Cerebellar nuclear complex (tissue), 1 donor: ENCODE results near the gene TBC1D5.

ENCODE experiments used
- DNase-seq, 2 experiments: peaks; one replicate each; lab custom pipeline; 2025; lab: John Stamatoyannopoulos, UW

The TBC1D5 gene

DNA sequence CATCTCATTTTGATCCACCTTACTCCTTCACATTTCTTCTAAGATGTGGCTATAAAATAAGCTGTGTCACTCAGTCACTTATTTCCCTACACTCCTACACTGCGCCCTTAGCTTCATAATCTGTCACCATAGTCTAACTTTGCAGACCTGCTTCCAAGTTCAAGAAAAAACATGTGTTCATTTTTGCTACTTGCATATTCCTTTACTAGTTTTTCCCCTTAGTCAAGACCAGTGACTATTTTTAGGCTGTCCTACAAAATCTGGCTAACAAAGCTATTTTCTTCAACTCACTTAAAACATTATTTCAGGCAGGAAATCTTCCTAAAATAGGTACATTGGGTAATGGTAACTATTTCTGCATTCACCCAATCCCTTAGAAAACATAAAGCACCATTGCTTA, 272.5 kb downstream of the TBC1D5 start:
- DNase-seq, result no peak

DNA sequence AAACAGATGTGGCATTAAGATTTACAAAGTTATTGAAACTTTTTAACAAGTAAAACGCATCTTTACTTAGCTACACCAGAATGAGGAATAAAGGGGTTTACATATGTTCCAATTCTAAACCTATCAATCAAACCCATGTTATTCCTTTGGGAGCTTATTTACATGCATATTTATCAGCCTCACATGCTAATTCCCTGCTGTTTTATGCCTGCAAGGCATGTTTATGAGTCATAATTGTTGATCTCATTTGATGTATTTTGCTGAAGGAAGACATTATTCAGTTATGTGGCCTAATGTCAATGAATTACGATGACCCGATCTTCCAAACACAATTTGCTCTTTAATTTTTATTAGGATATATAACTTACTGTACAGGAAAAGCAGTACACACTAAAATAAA, 272.9 kb downstream of the TBC1D5 start:
- no peak for DNase-seq

DNA sequence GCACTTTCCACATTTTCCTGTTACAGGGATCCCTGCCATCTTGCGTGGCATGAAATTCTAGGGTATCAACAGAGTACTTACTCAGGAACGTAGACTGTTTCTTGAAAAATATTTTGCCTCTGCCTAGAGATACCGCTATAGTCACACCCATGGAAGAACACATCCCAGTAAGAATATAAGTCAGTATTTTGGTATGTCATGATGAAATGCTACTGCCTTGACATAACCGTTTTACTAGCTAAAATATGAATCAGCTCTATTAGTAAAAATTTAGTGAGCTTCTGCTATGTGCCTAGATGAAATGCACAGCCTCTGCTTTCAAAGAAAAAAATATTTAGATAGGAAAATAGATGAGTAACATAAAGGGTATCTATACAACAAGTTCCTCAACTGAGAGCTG, 276.4 kb downstream of the TBC1D5 start:
- no peak for DNase-seq

DNA sequence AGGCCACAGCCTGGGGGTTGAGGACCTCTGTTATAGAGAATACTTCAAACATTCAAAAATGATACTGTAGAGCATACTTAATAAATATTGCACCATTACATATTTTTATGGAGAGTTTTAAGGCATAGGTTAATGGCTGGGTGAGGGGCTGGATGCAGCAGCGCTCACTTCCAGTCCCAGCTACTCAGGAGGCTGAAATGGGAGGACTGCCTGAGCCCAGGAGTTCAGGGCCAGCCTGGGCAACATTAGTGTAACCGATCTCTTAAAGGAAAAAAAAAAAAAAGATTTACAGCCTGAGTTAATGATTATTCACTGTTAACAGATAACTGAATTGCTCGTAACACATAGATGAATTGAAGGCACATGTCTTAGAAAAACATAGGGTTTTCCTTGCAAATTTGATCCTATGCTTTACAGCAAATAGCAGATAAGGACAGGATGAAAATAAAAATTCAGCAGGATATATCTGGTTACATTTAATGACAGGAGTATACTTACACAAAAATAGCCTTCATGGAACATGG, 282.9 kb downstream of the TBC1D5 start:
- DNase-seq, result no peak

- no peak for DNase-seq
Observed at GRCh38 chr3:17456650-17457049, 285.8 kb downstream of the TBC1D5 start.

- no peak for DNase-seq
Observed at GRCh38 chr3:17456046-17456445, 286.4 kb downstream of the TBC1D5 start.

DNA sequence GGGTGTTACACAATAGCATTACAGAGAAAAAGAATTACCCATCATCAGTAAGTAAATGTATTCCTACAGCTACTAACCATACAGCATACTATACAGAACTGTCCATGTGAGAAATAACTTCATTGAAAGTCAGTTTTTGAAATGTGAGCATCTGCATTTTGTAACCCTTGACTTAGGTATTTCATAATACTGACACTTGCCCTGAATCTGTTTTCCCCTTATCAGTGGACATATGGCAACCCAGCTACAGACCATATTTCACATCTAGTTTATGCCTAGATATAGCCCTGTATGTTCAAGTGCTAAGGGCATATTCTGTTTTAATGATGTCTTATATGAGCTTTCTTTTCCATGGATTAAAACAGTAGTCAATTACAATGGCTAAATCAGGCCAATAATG, 297.6 kb downstream of the TBC1D5 start:
- DNase-seq, result no peak

DNA sequence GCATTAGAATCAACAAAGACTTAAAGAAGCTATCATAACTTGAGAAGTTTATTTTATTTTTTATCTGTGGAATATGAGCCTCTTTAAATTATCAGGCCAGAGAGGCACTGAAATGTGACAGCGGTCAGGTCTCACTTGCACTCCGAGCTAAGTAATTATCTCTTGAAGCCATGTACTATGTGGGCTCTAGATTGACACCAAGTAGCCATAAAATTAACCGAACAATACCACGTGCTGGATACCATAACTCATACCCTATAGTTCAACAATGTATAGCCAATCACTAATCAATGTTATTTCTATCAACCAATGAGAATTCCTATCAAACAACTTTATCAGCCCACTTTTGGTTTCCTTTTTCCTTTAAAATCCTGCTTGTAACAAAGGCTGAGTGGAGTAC, 299.3 kb downstream of the TBC1D5 start:
- no peak for DNase-seq

DNA sequence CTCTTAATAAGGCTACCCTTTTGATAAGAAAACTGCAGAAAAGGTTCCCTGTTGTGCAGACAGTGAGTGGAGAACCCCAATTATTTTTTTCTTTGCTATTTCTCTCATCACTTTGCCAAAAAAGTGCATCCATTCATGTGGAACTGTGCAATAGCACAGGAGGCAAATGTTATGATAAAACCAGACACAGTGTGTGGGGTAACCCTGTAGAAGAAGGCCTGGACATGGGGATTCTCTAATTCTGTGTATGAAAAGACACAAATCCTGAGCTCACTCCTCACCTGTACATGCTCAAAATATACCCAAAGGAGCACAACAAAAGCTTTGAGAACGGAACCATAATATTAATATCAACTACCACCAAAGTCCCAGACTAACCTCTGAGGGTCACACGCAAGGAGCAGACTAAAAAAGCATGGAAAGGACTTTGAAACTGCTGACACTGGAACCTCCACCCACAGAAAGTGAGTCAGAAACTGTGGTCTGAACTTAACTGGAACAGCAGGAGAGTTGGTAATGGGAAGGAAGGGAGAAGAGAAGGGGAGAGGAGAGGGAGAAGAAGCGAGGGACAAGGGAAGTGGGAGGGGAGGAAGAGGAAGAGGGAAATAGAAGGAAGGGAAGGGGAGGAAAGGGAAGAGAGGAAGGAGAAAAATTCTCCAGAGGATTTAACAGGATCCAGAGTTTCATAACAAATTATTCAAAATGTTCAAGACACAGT, 299.9 kb downstream of the TBC1D5 start:
- no peak for DNase-seq

GRCh38 chr3:17433876-17434275, 308.6 kb downstream of the TBC1D5 start:
- DNase-seq, result no peak

DNA sequence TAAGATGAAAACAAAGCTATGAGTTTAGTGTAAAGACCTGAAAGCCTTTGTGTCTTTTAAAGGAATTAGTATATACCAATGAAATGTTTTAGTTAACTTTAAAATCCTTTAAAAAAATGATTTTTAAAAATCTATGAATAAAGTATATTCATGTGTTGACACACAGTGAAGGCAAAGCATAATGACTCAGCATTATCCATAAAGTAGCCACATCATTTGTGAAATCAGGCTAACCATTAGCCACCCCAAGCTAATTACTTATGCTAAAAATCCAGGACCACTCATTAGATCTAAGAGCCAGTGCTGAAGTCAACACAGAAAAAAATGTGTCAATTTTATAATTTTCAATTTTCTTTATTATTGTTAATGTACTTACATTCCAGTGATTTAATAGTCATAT, 310.2 kb downstream of the TBC1D5 start:
- DNase-seq, result no peak

GRCh38 chr3:17431484-17432045, 310.9 kb downstream of the TBC1D5 start:
- no peak for DNase-seq

GRCh38 chr3:17431004-17431403, 311.4 kb downstream of the TBC1D5 start:
- no peak for DNase-seq

DNA sequence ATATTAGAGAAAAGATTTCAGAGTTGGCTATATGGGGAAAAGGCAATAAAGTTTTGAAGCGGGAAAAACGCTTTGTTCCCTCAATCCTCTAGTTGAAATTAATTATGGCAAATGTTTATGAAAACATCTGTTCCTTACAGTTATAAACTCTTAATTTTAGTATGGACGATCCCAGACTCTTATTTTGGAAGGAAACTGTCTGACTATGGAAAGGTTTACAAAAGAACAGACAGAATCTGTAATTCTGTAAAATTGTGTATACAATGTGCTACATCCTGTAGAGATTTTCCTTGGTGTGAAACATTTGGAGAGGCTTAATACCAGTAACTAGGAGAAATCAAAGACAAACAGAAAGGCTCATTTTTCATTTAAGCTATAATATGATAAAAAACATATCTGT, 311.8 kb downstream of the TBC1D5 start:
- no peak for DNase-seq

DNA sequence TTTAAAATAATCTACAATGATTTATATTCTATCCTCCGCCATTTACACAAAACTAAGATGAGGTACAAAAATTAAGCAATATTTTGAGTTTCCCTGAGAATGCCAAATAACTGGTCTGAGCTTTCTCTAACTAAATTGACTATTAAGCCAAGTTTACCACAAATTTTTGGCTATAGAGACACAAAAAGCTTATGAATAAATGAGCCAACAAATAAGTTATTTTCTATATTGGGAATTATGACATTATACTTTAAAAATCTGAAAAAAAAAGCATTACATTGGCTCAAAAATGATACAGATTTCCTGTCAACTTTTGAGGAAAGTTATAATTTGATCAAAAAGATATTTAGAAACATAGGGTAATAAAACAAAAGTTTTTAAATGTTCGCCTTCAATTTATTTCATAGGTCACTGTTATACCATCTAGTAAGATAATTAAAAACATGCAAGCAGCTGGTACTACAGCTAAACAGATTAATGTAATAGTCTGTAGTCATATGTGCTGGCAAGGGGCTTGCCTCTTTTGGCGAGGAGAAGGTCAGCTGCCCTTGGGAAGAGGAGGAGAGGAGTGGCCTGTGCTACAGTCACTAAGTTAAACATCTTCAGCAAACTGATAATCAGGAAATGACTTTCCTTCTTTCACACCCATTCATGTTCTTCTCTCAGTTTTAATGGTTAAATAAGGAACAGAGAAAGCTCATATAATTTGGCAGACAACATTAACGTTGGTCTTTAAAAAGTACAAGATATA, 318.5 kb downstream of the TBC1D5 start:
- no peak for DNase-seq

DNA sequence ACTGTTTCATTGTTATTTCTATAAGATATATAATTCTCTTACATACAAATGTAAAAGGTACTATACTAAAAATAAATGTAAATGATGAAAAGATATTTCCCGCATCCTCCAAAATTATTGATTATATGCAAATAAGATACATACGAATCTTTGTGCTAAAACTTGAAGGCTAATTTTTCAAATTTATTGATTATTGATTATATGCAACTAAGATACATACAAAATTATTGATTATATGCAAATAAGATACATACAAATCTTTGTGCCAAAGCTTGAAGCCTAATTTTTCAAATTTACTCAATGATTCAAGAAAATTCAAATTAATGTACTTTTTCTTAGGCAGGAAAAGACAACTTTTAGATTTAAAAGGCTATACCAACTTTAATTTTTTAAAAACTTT, 319.8 kb downstream of the TBC1D5 start:
- no peak for DNase-seq

- DNase-seq, result no peak
Observed at GRCh38 chr3:17420668-17421067, 321.8 kb downstream of the TBC1D5 start.

GRCh38 chr3:17412950-17413530, 329.4 kb downstream of the TBC1D5 start:
- DNase-seq, result no peak

DNA sequence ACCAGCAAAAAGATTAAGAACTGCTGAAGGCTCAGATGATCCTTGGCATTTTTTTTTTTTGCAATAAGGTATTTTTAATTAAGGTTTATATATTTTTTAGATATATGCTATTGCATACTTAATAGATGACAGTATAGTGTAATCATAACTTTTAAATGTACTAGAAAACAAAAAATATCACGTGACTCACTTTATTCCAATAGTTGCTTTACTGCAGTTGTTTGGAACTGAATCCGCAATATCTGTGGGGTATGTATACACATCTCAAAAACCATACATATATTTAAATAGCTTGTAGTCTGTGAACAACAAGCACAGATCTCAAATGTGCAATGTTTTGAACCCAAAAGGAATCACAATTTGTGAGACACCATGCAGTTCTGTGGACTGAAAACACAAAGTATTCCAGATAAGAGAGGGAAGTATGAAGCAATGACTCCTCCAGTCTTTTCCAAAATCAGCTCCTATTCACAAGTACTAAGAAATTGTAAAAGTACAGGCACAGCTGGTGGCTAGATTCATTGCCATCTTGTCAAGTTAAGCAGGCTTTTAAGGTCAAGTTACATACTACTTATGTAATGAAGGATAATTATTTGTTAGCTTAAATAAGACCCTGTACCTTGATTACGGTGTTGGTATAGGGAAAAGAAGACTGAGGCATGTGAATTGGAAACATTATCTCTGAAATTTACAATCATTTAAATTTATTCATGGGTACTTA, 331.1 kb downstream of the TBC1D5 start:
- DNase-seq, result no peak

DNA sequence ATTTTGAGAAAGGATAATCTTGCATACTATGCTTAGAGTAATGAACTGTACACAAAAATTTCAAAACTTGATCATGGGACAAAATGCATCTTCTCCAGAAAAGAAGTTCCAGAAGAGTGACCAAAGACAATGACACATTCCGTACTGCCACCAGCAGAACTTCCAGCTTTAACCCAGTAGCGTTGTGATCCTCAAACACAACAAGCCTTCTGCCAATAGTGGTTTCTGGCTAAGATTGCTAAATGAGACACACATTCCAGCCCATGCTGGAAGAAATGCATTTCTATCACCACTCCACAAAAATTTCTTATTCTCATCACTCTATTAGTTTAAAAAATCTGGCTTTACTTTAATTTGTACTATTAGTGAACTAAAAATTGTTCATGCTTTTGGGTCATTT, 334.9 kb downstream of the TBC1D5 start:
- DNase-seq, result no peak

DNA sequence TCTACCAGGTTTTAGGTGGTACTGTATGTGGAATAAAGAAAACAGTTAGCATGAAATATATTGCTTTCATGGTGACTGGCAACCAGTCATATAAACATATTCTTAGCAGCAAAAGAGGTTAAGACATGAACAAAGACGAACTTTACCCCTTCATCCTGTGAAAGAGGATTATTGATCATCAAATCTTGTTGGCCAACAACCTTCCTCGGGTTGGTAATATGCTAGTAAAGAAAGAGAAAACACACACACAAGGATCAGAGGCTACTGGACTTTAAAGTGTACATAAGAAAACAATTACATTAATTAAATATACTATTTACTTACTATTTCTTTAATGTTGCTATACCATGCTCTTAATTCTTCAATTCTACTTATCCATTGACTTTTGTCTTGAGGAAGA, 337.9 kb downstream of the TBC1D5 start:
- no peak for DNase-seq

DNA sequence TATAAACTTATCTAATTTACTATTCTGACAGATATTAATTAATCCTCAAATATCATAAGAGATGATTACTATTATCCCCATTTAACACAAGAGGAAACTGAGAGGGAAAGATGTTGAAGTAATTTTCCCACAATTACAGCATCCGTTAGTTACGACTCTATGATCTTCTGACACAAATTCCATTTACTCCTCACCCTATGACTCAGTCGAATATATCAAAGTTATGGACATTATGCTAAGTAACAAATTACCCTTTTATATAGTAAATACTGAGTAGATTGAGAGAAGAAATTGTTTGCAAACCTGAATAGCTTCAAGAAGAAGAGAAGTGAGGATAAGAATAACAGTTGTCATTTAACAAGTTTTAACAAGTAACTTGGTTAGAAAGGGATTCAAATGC, 340.0 kb downstream of the TBC1D5 start:
- no peak for DNase-seq
